ENCODE results near the gene ASB1. TPM values are rescaled to one million over a fixed set of nuclear protein-coding genes. Genes with fewer than 3 reads are reported as not detected.
A peak's percentile ranks its signal among the peaks of the same experiment; 100 is the strongest.

The ASB1 gene
- polyA plus RNA-seq, 1 donor (not counting 4 experiments of a cell fraction or from before 2014, with no cell fraction given): 13.0 TPM

DNA sequence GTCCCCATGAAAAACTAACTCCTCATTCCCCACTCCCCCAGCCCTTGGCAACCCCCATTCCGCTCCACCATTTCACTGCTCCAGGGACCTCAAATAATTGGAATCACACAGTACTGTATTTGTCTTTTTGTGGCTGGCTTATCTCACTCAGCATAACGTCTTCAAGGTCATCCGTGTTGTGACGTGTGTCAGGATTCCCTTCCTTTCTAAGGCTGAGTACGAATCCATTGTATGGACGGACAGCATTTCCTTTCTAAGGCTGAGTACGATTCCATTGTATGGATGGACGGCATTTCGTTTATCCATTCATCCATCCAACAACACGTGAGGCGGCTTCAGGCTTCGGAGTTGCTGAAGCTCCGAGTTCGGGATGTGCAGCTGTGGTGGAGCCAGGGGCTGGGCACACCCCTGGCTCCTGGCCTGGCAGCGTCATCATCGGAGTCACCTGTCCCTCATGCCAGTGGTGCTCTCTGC lies 1.2 kb upstream of the ASB1 start:
- Histone ChIP-seq H4K20me1 (ENCODE audit: control insufficient read depth, extremely low read depth, insufficient read depth, low read length) (no peaks in the 10 kb centered on the region), H3K9me1 (ENCODE audit: control insufficient read depth, extremely low read depth, insufficient read depth, low read length) (no peaks in the 10 kb centered on the region), H3K36me3 (ENCODE audit: control insufficient read depth in 2 of 2, extremely low read depth in 1 of 2, insufficient read depth in 2 of 2, low read length in 2 of 2) (peaks cover 2 to 3% of the 10 kb centered on the region in 2 experiments), H3K4me1 (ENCODE audit: control insufficient read depth, extremely low read depth, insufficient read depth, low read length) (peaks cover 14% of the 10 kb centered on the region), H3K9me3 (ENCODE audit: control insufficient read depth, low read depth, low read length) (no peaks in the 10 kb centered on the region), H2AFZ (ENCODE audit: control insufficient read depth, low read length) (no peak overlapping the region), H3K4me3 (ENCODE audit: control insufficient read depth in 2 of 3, extremely low read depth in 1 of 3, insufficient read depth in 2 of 3, low read depth in 1 of 3, low read length in 3 of 3) (no peak overlapping the region), H3K4me2 (ENCODE audit: control insufficient read depth, extremely low read depth, insufficient read depth, low read depth, low read length) (peak overlapping the region; percentile 96), H3K27ac (ENCODE audit: control insufficient read depth, insufficient read depth, low read length) (no peak overlapping the region), H3K27me3 (ENCODE audit: control insufficient read depth, extremely low read depth, insufficient read depth, low read length) (no peaks in the 10 kb centered on the region), H3K9ac (ENCODE audit: control insufficient read depth, extremely low read depth, insufficient read depth, low read length) (no peak overlapping the region), H3K79me2 (ENCODE audit: control insufficient read depth, insufficient read depth, low read length) (peaks cover 32% of the 10 kb centered on the region)
- DNase-seq (ENCODE audit: low read depth, low spot score): no peak
- TF ChIP-seq, protein P1, sequence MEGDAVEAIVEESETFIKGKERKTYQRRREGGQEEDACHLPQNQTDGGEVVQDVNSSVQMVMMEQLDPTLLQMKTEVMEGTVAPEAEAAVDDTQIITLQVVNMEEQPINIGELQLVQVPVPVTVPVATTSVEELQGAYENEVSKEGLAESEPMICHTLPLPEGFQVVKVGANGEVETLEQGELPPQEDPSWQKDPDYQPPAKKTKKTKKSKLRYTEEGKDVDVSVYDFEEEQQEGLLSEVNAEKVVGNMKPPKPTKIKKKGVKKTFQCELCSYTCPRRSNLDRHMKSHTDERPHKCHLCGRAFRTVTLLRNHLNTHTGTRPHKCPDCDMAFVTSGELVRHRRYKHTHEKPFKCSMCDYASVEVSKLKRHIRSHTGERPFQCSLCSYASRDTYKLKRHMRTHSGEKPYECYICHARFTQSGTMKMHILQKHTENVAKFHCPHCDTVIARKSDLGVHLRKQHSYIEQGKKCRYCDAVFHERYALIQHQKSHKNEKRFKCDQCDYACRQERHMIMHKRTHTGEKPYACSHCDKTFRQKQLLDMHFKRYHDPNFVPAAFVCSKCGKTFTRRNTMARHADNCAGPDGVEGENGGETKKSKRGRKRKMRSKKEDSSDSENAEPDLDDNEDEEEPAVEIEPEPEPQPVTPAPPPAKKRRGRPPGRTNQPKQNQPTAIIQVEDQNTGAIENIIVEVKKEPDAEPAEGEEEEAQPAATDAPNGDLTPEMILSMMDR (optimal IDR thresholded peaks at IDR 0.05 in 1 of 3, IDR thresholded peaks at IDR 0.05 in 1 of 3, conservative IDR thresholded peaks at IDR 0.05 in 1 of 3; ENCODE audit: extremely low read depth in 1 of 3, insufficient read depth in 2 of 3, low read length in 3 of 3): no peak
- TF ChIP-seq EZH2 (IDR thresholded peaks at IDR 0.05; ENCODE audit: low read length): no peak
- peak; percentile 39 for FAIRE-seq
- dilution Hi-C loops (cut with MboI; ENCODE audit: extremely low pct_ligation_motif_present, low sequenced_read_pairs): no loop called here

DNA sequence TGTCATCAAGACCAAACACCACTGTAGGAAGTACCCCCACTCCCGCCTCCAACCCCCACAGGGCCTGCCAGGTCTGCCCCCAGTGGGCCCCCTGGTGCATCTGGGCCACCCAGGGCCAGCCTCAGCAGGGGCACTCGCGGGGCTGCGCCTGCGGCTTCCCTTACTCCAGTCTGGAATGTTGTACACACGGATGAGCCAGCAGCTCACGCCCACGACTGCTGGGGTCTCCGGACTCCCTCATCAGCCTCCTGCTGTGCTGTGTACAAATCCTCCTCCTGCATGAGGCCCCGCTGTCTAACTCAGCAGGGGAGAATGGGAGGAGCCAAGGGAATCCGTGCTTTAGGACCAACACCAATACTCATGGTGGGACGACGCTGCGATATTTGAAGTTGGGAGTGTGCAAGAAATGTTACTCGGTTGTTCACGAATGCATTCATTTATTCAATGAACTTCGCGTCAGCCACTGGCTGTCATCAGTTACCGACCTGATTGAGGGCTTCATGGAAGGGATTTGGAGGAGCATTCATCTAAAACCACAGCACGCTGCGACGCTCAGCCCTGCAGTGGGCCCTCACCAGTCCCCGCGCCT lies 654 bp upstream of the ASB1 start:
- H3K9me1 ChIP-seq (ENCODE audit: control insufficient read depth, extremely low read depth, insufficient read depth, low read length): no peaks in the 10 kb centered on the region
- peak overlapping the region; percentile 89 for H3K9ac ChIP-seq (ENCODE audit: control insufficient read depth, extremely low read depth, insufficient read depth, low read length)
- H2AFZ ChIP-seq (ENCODE audit: control insufficient read depth, low read length): peak overlapping the region; percentile 85
- H4K20me1 ChIP-seq (ENCODE audit: control insufficient read depth, extremely low read depth, insufficient read depth, low read length): no peaks in the 10 kb centered on the region
- H3K9me3 ChIP-seq (ENCODE audit: control insufficient read depth, low read depth, low read length): no peaks in the 10 kb centered on the region
- TF ChIP-seq, protein P1 (optimal IDR thresholded peaks at IDR 0.05 in 1 of 3, IDR thresholded peaks at IDR 0.05 in 1 of 3, conservative IDR thresholded peaks at IDR 0.05 in 1 of 3; ENCODE audit: extremely low read depth in 1 of 3, insufficient read depth in 2 of 3, low read length in 3 of 3): no peak
- no peak for TF ChIP-seq EZH2 (IDR thresholded peaks at IDR 0.05; ENCODE audit: low read length)
- H3K36me3 ChIP-seq (ENCODE audit: control insufficient read depth in 2 of 2, extremely low read depth in 1 of 2, insufficient read depth in 2 of 2, low read length in 2 of 2): peaks cover 2 to 3% of the 10 kb centered on the region in 2 experiments
- peaks cover 14% of the 10 kb centered on the region for H3K4me1 ChIP-seq (ENCODE audit: control insufficient read depth, extremely low read depth, insufficient read depth, low read length)
- peak overlapping the region; percentile 68 to 85 (median 71) for H3K4me3 ChIP-seq (ENCODE audit: control insufficient read depth in 2 of 3, extremely low read depth in 1 of 3, insufficient read depth in 2 of 3, low read depth in 1 of 3, low read length in 3 of 3)
- H3K27me3 ChIP-seq (ENCODE audit: control insufficient read depth, extremely low read depth, insufficient read depth, low read length): no peaks in the 10 kb centered on the region
- peaks cover 37% of the 10 kb centered on the region for H3K79me2 ChIP-seq (ENCODE audit: control insufficient read depth, insufficient read depth, low read length)
- FAIRE-seq (peak; percentile 52), DNase-seq (ENCODE audit: low read depth, low spot score) (no peak)
- peak overlapping the region; percentile 79 for H3K27ac ChIP-seq (ENCODE audit: control insufficient read depth, insufficient read depth, low read length)
- H3K4me2 ChIP-seq (ENCODE audit: control insufficient read depth, extremely low read depth, insufficient read depth, low read depth, low read length): peak overlapping the region; percentile 96
- dilution Hi-C loops (cut with MboI; ENCODE audit: extremely low pct_ligation_motif_present, low sequenced_read_pairs): no loop called here

Data from keratinocyte (primary cell).